MCF 10A (cell line): ENCODE results near the gene ZNF24. TPM values are rescaled to one million over a fixed set of nuclear protein-coding genes. Genes with fewer than 3 reads are reported as not detected.

Source experiments
- BruUV-seq: library from RNA; stranded (reverse); fragments of 400-500 nt; replicated peaks from 2 replicates; lab custom pipeline; 2021; lab: Mats Ljungman, UMichigan
- CTCF ChIA-PET: fragments of 300-600 bp; sonication (Branson Sonifier 250); formaldehyde crosslinking; extraction: SDS; loops from one replicate; lab custom pipeline; 2021; ENCODE audit warnings: antibody characterized with exemption, inconsistent platforms; lab: Yijun Ruan, JAX
- POLR2A ChIA-PET: fragments of 300-600, 350-650 bp; sonication (Branson Sonifier 250); formaldehyde crosslinking; extraction: SDS; loops from one replicate; lab custom pipeline; 2020; ENCODE audit warnings: antibody characterized with exemption, inconsistent platforms; lab: Yijun Ruan, JAX
- DNase-seq: peaks from one replicate; pipeline ENCODE4 v3.0.0-alpha.2; 2018; ENCODE audit not compliant: unreplicated experiment
- H3K27ac Mint-ChIP-seq: one replicate; pipeline ENCODE4 v1.8.0; 2022; ENCODE audit warnings: mild to moderate bottlenecking, low read depth, mixed read lengths; ENCODE audit not compliant: unreplicated experiment
- H3K27me3 Mint-ChIP-seq: one replicate; pipeline ENCODE4 v1.8.0; 2022; ENCODE audit warnings: mixed read lengths; ENCODE audit not compliant: insufficient read depth, unreplicated experiment
- H3K36me3 Mint-ChIP-seq: one replicate; pipeline ENCODE4 v1.8.0; 2022; ENCODE audit warnings: mild to moderate bottlenecking, moderate library complexity, mixed read lengths; ENCODE audit not compliant: insufficient read depth, unreplicated experiment
- H3K4me1 Mint-ChIP-seq: one replicate; pipeline ENCODE4 v1.8.0; 2022; ENCODE audit warnings: mixed read lengths; ENCODE audit not compliant: insufficient read depth, unreplicated experiment
- H3K4me3 Mint-ChIP-seq: one replicate; pipeline ENCODE4 v1.8.0; 2022; ENCODE audit warnings: mild to moderate bottlenecking, moderate library complexity, mixed read lengths; ENCODE audit not compliant: unreplicated experiment
- H3K9me3 Mint-ChIP-seq: one replicate; pipeline ENCODE4 v1.8.0; 2022; ENCODE audit warnings: mixed read lengths; ENCODE audit not compliant: unreplicated experiment
- intact Hi-C: fragments of 100-400 bp; cut with micrococcal nuclease; formaldehyde crosslinking; loops from 2 replicates; pipeline ENCODE4 v1.14.1; 2022
- total RNA-seq: library from RNA; stranded (reverse); gene quantifications from 2 replicates; pipeline ENCODE4 v1.2.3, GENCODE V29; 2022
- TF ChIP-seq, protein P1 (sequence below): fragments of 200-600 bp; IDR thresholded peaks from one replicate; pipeline ENCODE4 v1.8.0; 2022; ENCODE audit warnings: antibody characterized with exemption, mild to moderate bottlenecking; ENCODE audit not compliant: unreplicated experiment

ZNF24 gene
- total RNA-seq, 1 experiment from 2014 or later: 39.1 TPM

DNA sequence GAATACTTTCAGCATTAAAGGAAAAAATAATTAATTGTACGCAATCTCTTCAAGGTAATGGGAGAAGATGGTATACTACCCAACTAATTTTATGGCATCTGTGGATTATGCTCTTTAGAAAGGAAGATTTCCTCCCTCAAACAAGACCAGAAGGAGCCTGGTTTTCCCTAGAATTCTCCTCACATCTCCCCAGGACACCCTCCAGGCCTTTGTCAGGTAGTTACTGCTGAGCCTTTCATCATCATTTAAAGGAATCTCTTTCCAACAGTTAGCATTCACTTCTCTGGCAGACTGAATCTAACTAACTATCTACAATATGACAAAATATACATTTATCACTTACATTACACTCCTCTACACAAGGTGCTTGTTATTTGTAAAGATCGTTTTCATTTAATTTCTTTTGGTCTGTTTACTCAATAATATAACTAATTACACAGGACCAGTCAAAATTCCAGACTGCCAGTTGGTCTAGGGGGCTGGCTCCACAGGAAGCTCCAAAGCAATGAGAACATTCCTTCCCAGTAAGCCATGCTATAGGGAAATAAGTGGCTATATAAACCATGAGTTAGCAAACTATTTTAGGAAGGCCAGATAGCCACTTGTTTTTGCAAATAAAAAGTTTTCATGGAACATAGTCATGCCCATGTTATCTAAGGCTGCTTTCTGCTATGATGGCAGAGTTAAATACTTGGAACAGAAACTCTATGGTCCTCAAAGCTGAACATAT lies 19.1 kb downstream of the ZNF24 start:
- no peaks in the 10 kb centered on the region for H3K36me3 Mint-ChIP-seq
- no peak overlapping the region for H3K4me3 Mint-ChIP-seq
- H3K27me3 Mint-ChIP-seq: no peaks in the 10 kb centered on the region
- intact Hi-C loops: no loop called here
- DNase-seq: no peak
- TF ChIP-seq, protein P1, sequence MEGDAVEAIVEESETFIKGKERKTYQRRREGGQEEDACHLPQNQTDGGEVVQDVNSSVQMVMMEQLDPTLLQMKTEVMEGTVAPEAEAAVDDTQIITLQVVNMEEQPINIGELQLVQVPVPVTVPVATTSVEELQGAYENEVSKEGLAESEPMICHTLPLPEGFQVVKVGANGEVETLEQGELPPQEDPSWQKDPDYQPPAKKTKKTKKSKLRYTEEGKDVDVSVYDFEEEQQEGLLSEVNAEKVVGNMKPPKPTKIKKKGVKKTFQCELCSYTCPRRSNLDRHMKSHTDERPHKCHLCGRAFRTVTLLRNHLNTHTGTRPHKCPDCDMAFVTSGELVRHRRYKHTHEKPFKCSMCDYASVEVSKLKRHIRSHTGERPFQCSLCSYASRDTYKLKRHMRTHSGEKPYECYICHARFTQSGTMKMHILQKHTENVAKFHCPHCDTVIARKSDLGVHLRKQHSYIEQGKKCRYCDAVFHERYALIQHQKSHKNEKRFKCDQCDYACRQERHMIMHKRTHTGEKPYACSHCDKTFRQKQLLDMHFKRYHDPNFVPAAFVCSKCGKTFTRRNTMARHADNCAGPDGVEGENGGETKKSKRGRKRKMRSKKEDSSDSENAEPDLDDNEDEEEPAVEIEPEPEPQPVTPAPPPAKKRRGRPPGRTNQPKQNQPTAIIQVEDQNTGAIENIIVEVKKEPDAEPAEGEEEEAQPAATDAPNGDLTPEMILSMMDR: no peak
- peaks cover 7% of the 10 kb centered on the region for H3K9me3 Mint-ChIP-seq
- POLR2A ChIA-PET: interaction anchor here (1.1 kb wide), 1 partner anchor 36 kb away, joined by 3 read pairs; no protein-coding TSS in a partner anchor
- H3K27ac Mint-ChIP-seq: no peak overlapping the region
- BruUV-seq: no TSS peak
- no peaks in the 10 kb centered on the region for H3K4me1 Mint-ChIP-seq
- CTCF ChIA-PET: interaction anchor here (0.7 kb wide), 2 partner anchors 13 to 84 kb away, joined by 3 read pairs; no protein-coding TSS in a partner anchor

DNA sequence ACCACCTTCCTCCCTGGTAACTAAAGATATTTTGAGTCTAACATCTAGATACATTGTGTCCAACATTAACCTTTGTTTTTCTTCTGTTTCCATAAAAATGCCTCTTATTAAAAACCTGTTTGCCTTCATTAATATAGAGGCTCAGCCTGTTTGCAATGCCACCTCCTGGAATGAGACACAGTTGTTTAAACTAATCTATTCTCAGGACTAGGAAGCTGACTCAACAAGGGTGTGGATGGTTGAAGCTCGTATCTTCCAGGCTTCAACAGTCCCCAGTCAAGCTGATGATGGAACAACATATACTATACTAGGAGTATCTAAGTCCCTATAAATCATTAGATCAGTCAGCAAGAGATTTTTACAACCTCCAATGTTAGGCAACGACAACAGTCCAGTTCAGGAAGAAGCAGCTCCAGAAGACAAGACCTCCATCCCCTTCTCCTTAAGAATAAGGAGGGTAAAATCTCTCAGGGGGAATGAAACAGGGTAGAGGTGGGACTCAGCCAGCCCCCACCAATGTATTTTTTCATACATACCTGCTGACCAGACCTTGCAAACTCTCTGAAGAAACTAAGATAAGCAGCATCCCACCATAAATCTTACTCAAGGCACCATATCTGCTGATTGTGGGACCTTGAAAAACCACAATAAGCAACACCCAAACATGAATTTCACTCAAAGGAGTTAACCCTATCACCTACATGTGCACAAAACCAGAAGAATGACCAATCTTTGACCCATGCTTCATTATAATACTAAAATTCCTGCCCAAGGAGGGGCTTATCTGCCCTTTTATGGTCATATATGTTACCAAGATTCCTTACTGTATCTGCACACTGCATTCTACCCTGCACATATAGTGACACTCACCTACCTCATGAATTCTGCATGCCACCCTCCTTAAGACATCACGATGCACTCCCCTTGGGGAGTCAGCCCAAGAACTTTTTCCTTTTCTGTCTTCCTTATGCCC lies 21.4 kb downstream of the ZNF24 start:
- TF ChIP-seq, protein P1: no peak
- Mint-ChIP-seq H3K27ac (no peak overlapping the region), H3K36me3 (no peaks in the 10 kb centered on the region), H3K27me3 (no peaks in the 10 kb centered on the region), H3K9me3 (no peaks in the 10 kb centered on the region), H3K4me3 (no peak overlapping the region), H3K4me1 (no peaks in the 10 kb centered on the region)
- ChIA-PET CTCF (interaction anchor here (0.7 to 2.3 kb wide), 5 partner anchors 9 to 459 kb away, joined by 3 to 8 read pairs (median 3); no protein-coding TSS in a partner anchor), POLR2A (no interaction called here)
- BruUV-seq: no TSS peak
- no peak for DNase-seq
- intact Hi-C loops: no loop called here

DNA sequence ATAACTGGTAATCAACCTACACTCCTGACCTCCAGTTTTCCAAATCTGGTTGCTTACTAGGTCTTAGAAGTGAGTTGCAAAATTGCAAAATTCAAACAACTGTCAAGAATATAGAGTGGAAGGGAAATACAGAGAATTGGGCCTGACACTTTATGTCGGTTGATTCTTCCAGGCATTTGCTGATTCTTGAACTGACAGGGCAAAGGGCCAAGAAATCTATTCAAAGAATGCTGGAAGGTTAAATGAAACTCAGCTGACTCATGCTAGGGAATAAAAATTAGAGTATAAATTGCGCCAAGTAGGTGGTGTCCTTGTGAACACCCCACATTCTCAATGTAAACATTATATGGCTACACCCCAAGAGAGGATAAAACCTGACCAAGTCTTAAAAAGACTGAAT lies 32.7 kb downstream of the ZNF24 start:
- H3K4me3 Mint-ChIP-seq: no peak overlapping the region
- BruUV-seq: no TSS peak
- POLR2A ChIA-PET: interaction anchor here (0.8 to 1.8 kb wide), 7 partner anchors 19 to 75 kb away, joined by 3 to 10 read pairs (median 5); partner anchors contain the start of genes ZNF397 and ZSCAN30
- H3K36me3 Mint-ChIP-seq: peaks cover 13% of the 10 kb centered on the region
- CTCF ChIA-PET: interaction anchor here (0.6 kb wide), 2 partner anchors 391 to 1578 kb away, joined by 4 read pairs; no protein-coding TSS in a partner anchor
- no peaks in the 10 kb centered on the region for H3K27me3 Mint-ChIP-seq
- H3K27ac Mint-ChIP-seq: peak overlapping the region; percentile 12
- H3K9me3 Mint-ChIP-seq: peaks cover 16% of the 10 kb centered on the region
- peaks cover 15% of the 10 kb centered on the region for H3K4me1 Mint-ChIP-seq
- intact Hi-C loops: no loop called here
- TF ChIP-seq, protein P1: no peak
- DNase-seq: peak; percentile 55
